Activated CD8-positive, alpha-beta T cell treated with anti-CD3 and anti-CD28 coated beads, Interleukin-2, amount 10 ng/mL, durations not matched to agents 7 days and 5 days (primary cell): Measurements from ENCODE around the gene ZNF330. TPM values are rescaled to one million over a fixed set of nuclear protein-coding genes. Genes with fewer than 3 reads are reported as not detected.

Source experiments
- ATAC-seq: fragments of 150-1000 bp; cut with Tn5 transposase; one replicate; pipeline ENCODE4 v1.10.0; 2021; ENCODE audit warnings: moderate library complexity
- CTCF ChIA-PET: fragments of 350-600 bp; sonication (Branson Sonifier 250); formaldehyde crosslinking; loops from one replicate; lab custom pipeline; 2021; ENCODE audit warnings: antibody characterized with exemption; lab: Charles Lee
- POLR2A ChIA-PET: fragments of 350-600 bp; sonication (Branson Sonifier 250); formaldehyde crosslinking; loops from one replicate; lab custom pipeline; 2021; ENCODE audit warnings: antibody characterized with exemption; lab: Charles Lee
- DNase-seq: peaks from one replicate; pipeline ENCODE4 v3.0.0-alpha.2; 2020
- H3K27ac Mint-ChIP-seq: one replicate; pipeline ENCODE4 v1.8.0; 2021; ENCODE audit warnings: mild to moderate bottlenecking, mixed read lengths
- H3K27me3 Mint-ChIP-seq: one replicate; pipeline ENCODE4 v1.8.0; 2021; ENCODE audit warnings: low read depth, mixed read lengths
- H3K36me3 Mint-ChIP-seq: one replicate; pipeline ENCODE4 v1.8.0; 2021; ENCODE audit warnings: low read depth, mixed read lengths
- H3K4me1 Mint-ChIP-seq: one replicate; pipeline ENCODE4 v1.8.0; 2021; ENCODE audit warnings: low read depth, mixed read lengths
- H3K4me3 Mint-ChIP-seq: one replicate; pipeline ENCODE4 v1.8.0; 2021; ENCODE audit warnings: mild to moderate bottlenecking, mixed read lengths
- H3K9me3 Mint-ChIP-seq: one replicate; pipeline ENCODE4 v1.8.0; 2022; ENCODE audit warnings: mixed read lengths; ENCODE audit not compliant: insufficient read depth
- total RNA-seq, 2 experiments: library from RNA; stranded (reverse); gene quantifications; one replicate each; pipeline ENCODE4 v1.2.3, GENCODE V29; 2021

Gene ZNF330
- total RNA-seq, 2 experiments from 2014 or later, result 37.1 to 42.7 TPM

DNA sequence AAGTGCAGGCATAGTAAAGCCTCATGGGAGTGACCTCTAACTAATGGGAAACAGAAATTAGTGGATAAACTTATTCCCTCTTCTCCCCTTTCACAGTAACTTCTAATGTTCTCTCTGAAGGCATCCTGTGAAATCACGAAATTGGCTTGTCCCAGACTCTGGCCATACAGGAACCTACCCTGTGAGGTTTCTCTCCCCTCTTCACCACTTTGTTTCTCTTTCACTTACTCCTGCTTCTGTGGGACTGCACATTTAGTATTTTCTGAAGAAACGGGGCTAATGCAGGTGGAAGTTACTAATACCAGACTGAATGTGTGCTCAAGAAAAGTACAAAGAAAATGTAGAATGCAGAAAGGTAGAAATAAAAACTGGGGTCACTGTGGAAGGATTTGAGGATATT is 20.0 kb downstream of the ZNF330 start:
- ATAC-seq, result no peak
- Mint-ChIP-seq H3K9me3 (no peaks in the 10 kb centered on the region), H3K4me1 (peaks cover 17% of the 10 kb centered on the region), H3K4me3 (no peak overlapping the region), H3K27me3 (peaks cover 5% of the 10 kb centered on the region), H3K36me3 (peaks cover 3% of the 10 kb centered on the region), H3K27ac (peak overlapping the region; percentile 45)
- ChIA-PET CTCF (interaction anchor here (1.8 kb wide), 1 partner anchor 8 kb away, joined by 5 read pairs; no protein-coding TSS in a partner anchor), POLR2A (no interaction called here)
- no peak for DNase-seq

DNA sequence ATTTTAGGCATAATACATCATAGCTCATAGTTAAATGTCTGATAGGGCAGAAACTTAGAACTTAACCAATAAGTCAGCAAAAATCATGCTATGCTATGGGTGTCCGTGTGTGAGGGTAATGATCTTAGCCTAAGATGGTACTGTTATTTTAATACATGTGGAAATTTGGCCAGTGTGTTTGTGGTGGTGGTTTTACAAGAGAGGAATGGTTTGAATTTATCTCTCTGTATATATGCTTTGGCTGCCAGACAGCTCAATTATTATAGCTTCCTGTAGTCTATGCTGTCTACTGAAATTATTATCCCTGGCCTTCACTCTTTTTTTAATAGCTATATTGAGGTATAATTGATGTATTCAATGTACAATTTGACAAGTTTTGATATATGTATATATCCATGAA is 21.3 kb downstream of the ZNF330 start:
- POLR2A ChIA-PET, result no interaction called here
- peaks cover 25% of the 10 kb centered on the region for H3K4me1 Mint-ChIP-seq

DNA sequence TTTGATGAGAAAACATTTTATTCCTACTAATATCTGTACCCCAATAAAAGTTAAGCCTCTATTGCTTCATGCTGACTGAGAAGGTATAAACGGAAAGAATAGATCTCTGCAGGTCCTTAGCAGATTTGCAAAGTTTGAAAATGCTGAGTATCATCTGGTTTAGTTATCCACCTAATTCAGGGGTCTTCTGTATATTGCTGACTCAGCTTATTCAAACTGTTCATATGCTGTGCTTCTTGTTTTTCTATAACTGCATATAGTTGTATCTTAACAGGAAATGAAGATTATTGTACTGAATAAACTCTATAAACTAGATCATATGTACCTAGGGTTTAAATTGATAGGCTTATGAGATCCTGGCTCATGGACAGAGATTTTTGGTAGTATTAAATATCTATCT is 23.7 kb downstream of the ZNF330 start:
- H3K27me3 Mint-ChIP-seq, result peaks cover 5% of the 10 kb centered on the region
- ATAC-seq, result no peak
- H3K27ac Mint-ChIP-seq, result no peak overlapping the region
- H3K4me3 Mint-ChIP-seq, result no peak overlapping the region
- H3K36me3 Mint-ChIP-seq, result no peaks in the 10 kb centered on the region
- no peaks in the 10 kb centered on the region for H3K9me3 Mint-ChIP-seq
- POLR2A ChIA-PET, result no interaction called here
- H3K4me1 Mint-ChIP-seq, result peaks cover 34% of the 10 kb centered on the region
- DNase-seq, result no peak
- CTCF ChIA-PET, result no interaction called here

More for the DNA sequence above, 21.3 kb downstream of the ZNF330 start:
- H3K36me3 Mint-ChIP-seq, result no peaks in the 10 kb centered on the region
- CTCF ChIA-PET, result no interaction called here
- ATAC-seq, result no peak
- H3K9me3 Mint-ChIP-seq, result no peaks in the 10 kb centered on the region
- H3K27me3 Mint-ChIP-seq, result peaks cover 5% of the 10 kb centered on the region
- no peak for DNase-seq
- no peak overlapping the region for H3K4me3 Mint-ChIP-seq
- H3K27ac Mint-ChIP-seq, result no peak overlapping the region

DNA sequence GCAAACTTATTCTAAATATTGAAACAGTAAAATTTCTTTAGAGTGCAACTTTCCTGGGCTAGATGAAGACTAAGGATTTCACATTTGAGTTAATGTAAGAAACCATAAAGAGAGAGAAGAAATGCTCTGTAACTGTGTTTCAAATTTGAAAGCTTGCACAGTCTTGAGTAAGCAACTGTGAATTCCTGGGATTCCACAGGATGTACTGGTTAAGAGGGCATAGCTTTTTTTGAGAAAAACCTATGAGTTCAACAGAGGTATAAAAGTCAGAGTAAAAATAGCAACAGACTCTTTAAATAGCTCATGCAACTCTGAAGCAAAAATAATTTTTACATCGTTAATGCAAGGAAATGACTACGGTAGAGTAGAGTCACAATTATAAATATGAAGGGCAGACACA is 25.5 kb downstream of the ZNF330 start:
- Mint-ChIP-seq H3K9me3 (no peaks in the 10 kb centered on the region), H3K4me3 (peak overlapping the region; percentile 2), H3K27me3 (peaks cover 5% of the 10 kb centered on the region), H3K36me3 (no peaks in the 10 kb centered on the region), H3K4me1 (peaks cover 25% of the 10 kb centered on the region), H3K27ac (peak overlapping the region; percentile 7)
- POLR2A ChIA-PET, result interaction anchor here (0.6 kb wide), 2 partner anchors 55 to 902 kb away, joined by 4 read pairs; no protein-coding TSS in a partner anchor
- DNase-seq, result no peak
- ATAC-seq, result peak; percentile 65
- CTCF ChIA-PET, result interaction anchor here (0.8 kb wide), 1 partner anchor 16 kb away, joined by 3 read pairs; no protein-coding TSS in a partner anchor

DNA sequence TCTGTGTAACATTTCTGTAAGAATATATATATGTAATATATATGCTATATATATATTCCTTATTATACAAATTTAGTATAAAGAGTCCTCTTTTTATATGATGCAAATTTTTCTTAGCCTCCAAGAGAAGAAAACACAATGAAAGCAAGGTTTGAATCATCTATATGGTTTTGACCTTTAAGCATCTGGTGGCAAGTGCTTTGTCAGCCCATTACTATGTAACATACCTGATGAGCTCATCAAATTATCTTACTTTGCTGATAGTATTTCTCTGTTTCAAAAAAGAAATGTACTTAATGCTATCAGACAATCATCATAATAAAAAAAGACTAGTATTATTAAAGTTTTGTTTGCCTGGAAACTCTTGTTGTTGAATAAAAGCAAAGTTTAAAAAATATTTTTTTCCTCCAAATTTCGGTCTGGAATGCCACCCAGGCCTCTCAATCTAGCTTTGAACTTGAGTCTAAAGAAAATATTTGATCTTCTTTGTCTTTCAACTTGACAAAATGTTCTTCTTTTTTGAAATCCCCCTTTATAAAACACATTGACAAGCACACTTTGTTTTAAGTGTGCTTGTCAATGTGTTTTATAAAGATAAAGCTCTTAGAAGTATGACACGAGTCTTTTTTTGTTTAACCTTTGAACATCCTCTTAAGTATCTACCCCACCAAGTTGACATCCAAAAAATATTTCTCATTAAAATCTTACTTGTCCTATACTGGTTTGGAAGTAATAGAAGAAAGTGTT is 26.2 kb downstream of the ZNF330 start:
- Mint-ChIP-seq H3K27ac (no peak overlapping the region), H3K27me3 (peaks cover 5% of the 10 kb centered on the region), H3K9me3 (no peaks in the 10 kb centered on the region), H3K4me1 (peaks cover 25% of the 10 kb centered on the region), H3K4me3 (no peak overlapping the region), H3K36me3 (no peaks in the 10 kb centered on the region)
- DNase-seq (no peak), ATAC-seq (no peak)
- POLR2A ChIA-PET, result interaction anchor here (0.6 kb wide), 2 partner anchors 54 to 901 kb away, joined by 4 read pairs; no protein-coding TSS in a partner anchor
- CTCF ChIA-PET, result no interaction called here

DNA sequence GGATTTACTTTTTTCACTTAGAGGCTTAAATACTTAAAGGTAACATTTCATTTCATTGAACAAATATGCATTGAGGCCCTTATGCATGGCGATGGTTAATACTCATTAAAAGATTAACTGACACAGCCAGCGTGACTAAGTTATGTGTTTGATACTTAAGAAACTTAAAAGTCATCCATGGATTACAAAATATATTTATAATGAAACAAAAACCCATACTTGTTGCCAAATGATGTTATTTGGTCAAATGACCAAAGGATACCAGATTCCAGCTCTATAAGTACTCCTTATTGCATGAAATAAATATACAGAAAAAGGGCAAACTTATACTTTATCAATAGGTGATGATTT is 26.7 kb downstream of the ZNF330 start:
- ATAC-seq, result no peak
- ChIA-PET CTCF (no interaction called here), POLR2A (no interaction called here)
- no peak overlapping the region for H3K27ac Mint-ChIP-seq
- no peaks in the 10 kb centered on the region for H3K9me3 Mint-ChIP-seq
- H3K4me3 Mint-ChIP-seq, result no peak overlapping the region
- peaks cover 25% of the 10 kb centered on the region for H3K4me1 Mint-ChIP-seq
- no peaks in the 10 kb centered on the region for H3K36me3 Mint-ChIP-seq
- DNase-seq, result no peak
- H3K27me3 Mint-ChIP-seq, result no peaks in the 10 kb centered on the region

DNA sequence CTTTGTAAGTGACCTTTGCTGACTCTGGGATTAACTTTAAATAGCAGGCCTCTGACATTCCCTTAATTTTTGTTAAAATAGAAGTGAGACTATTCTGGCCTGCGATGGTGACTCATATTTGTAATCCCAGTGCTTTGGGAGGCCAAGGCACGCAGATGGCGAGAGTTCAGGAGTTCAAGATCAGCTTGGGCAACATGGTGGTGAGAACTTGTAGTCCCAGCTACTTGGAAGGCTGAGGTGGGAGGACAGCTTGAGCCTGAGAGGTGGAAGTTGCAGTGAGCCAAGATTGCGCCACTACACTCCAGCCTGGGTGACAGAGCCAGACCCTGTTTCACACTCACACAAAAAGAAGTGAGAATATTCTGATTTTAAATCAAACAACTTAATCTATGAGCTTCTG is 27.3 kb downstream of the ZNF330 start:
- POLR2A ChIA-PET, result no interaction called here
- Mint-ChIP-seq H3K4me1 (peaks cover 25% of the 10 kb centered on the region), H3K4me3 (no peak overlapping the region), H3K27me3 (no peaks in the 10 kb centered on the region), H3K36me3 (no peaks in the 10 kb centered on the region), H3K9me3 (no peaks in the 10 kb centered on the region), H3K27ac (no peak overlapping the region)
- no peak for ATAC-seq
- CTCF ChIA-PET, result interaction anchor here (1.6 kb wide), 2 partner anchors 8 to 58 kb away, joined by 4 to 5 read pairs; no protein-coding TSS in a partner anchor
- no peak for DNase-seq

DNA sequence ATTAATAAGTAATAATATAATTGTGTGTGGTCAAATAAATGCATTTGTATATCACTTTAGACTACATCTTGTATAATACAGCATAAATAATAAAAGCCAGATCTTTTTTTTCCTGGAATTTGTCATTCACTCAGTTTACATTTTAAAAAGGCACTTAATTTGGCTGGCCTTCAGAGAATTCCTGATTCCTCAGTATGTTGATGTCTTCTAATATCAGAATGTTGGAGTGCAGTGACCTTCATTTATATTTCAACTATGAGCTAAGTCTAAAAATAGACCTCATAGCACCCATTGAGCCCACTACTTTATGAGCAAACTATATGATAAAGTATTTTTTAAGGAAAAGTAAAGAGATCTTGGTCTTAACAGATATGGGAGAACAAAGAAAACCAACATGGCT is 27.8 kb downstream of the ZNF330 start:
- Mint-ChIP-seq H3K27me3 (no peaks in the 10 kb centered on the region), H3K27ac (no peak overlapping the region), H3K36me3 (no peaks in the 10 kb centered on the region), H3K4me3 (no peak overlapping the region), H3K4me1 (peaks cover 25% of the 10 kb centered on the region), H3K9me3 (no peaks in the 10 kb centered on the region)
- ATAC-seq (no peak), DNase-seq (no peak)
- CTCF ChIA-PET, result interaction anchor here (1.6 kb wide), 2 partner anchors 9 to 57 kb away, joined by 4 to 5 read pairs; no protein-coding TSS in a partner anchor
- POLR2A ChIA-PET, result interaction anchor here (0.7 kb wide), 1 partner anchor 24 kb away, joined by 3 read pairs; no protein-coding TSS in a partner anchor

DNA sequence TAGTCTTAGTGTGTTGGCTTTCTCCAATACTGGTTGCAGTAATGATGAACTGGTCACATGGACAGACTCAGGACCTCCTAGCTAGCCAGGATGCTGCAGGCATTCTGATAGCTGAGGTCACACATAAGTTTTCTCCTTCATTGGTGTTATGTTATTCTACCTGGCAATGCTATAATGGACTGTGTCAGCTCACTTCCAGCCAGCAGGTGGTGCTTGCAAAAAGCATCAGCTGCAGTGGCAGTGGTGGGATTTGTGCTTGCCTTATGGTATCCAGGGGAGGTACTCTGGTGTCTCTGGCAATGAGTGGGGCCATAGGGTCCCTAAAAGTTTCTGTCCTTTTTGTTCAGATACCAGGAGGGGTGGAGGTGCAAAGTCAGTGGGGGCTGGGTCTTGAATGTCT is 33.6 kb downstream of the ZNF330 start:
- ChIA-PET CTCF (no interaction called here), POLR2A (no interaction called here)
- Mint-ChIP-seq H3K36me3 (no peaks in the 10 kb centered on the region), H3K4me1 (no peaks in the 10 kb centered on the region), H3K4me3 (no peak overlapping the region), H3K27me3 (peaks cover 4% of the 10 kb centered on the region), H3K27ac (no peak overlapping the region), H3K9me3 (no peaks in the 10 kb centered on the region)
- no peak for ATAC-seq
- DNase-seq, result no peak

DNA sequence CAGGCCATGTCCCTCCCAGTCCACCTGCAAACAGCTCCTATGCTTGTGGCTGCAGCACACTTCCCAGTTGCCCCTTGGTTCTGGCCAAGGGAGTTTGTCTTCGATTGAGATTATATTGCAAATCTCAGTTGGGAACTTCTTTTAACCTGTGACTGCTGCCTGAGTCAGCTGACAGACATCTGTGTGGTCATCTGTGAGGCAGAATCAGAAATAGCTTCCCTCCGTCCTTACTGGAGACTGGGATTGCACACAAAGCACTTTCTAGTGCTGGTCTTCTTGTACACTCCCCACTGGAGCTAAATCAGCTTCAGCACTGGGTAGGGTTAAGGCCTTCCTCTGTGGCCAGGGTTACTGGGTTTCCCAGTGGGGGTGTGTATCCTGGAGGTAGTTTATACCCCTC is 34.3 kb downstream of the ZNF330 start:
- DNase-seq, result no peak
- Mint-ChIP-seq H3K27me3 (peaks cover 4% of the 10 kb centered on the region), H3K4me3 (no peak overlapping the region), H3K9me3 (no peaks in the 10 kb centered on the region), H3K27ac (no peak overlapping the region), H3K4me1 (no peaks in the 10 kb centered on the region), H3K36me3 (no peaks in the 10 kb centered on the region)
- CTCF ChIA-PET, result no interaction called here
- no peak for ATAC-seq
- POLR2A ChIA-PET, result no interaction called here

DNA sequence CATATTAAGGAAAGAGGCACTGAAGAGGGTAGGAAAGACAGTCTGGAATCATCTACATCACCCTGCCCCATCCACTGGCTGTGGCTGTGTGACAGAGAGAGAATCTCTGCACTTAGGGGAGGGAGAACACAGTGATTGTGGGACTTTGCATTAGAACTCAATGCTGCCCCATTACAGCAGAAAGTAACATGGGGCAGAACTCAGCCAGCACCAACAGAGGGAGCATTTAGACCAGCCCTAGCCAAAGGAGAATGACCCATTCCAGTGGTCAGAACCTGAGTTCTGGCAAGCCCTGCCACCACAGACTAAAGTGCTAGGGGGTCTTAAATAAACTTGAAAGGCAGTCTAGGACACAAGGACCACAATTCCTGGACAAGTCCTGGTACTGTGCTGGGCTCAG is 37.9 kb downstream of the ZNF330 start:
- Mint-ChIP-seq H3K27ac (no peak overlapping the region), H3K36me3 (no peaks in the 10 kb centered on the region), H3K4me1 (no peaks in the 10 kb centered on the region), H3K4me3 (no peak overlapping the region), H3K9me3 (no peaks in the 10 kb centered on the region), H3K27me3 (peaks cover 10% of the 10 kb centered on the region)
- DNase-seq (no peak), ATAC-seq (no peak)
- CTCF ChIA-PET, result no interaction called here
- POLR2A ChIA-PET, result no interaction called here

DNA sequence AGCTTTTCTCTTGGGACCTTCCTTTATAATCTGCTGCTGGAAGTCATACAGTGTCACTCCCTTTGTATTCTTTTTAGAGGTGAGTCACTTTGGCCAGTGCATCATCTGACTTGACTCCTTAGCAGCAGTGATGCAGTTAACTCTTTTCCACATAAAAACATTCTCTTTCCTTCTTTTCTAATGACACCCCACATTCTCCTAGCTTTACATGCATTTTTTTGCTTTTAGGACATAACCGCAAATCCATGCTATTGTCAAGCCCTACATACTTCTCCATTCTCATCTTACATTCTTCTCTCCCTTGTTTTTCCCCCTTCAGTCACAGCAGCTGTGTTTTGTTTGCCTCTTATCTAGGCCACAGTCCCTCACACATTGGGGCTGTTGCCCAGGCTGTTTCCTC is 55.1 kb downstream of the ZNF330 start:
- H3K4me3 Mint-ChIP-seq, result no peak overlapping the region
- ChIA-PET CTCF (no interaction called here), POLR2A (no interaction called here)
- no peak for ATAC-seq
- DNase-seq, result no peak
- no peaks in the 10 kb centered on the region for H3K9me3 Mint-ChIP-seq
- H3K4me1 Mint-ChIP-seq, result no peaks in the 10 kb centered on the region
- no peaks in the 10 kb centered on the region for H3K36me3 Mint-ChIP-seq
- H3K27ac Mint-ChIP-seq, result no peak overlapping the region
- peaks cover 11% of the 10 kb centered on the region for H3K27me3 Mint-ChIP-seq
